Ramos (cell line): ENCODE data around the gene NUTM2A.
"Not testable (repeated sequence)": the region's sequence is repeated elsewhere in the genome, so short reads cannot be mapped to it uniquely, and the experiment has no call there.

Experiments used
- in situ Hi-C: fragments of 300-500 bp; cut with MboI; formaldehyde crosslinking; loops from one replicate; pipeline ENCODE4 v1.14.3; 2022; ENCODE audit warnings: low sequenced_read_pairs; ENCODE audit not compliant: unreplicated experiment

Gene NUTM2A

GRCh38 chr10:87225148-87225547, at the start of gene NUTM2A:
TSS of gene NUTM2A (plus strand) at chr10:87225448. CDS start at chr10:87225831, 383 bp downstream.
- in situ Hi-C loops: not testable (repeated sequence)

GRCh38 chr10:87177587-87177986, 47.7 kb upstream of the NUTM2A start:
- in situ Hi-C loops: not testable (repeated sequence)

- in situ Hi-C loops: not testable (repeated sequence)
Observed at GRCh38 chr10:87184421-87184820, 40.8 kb upstream of the NUTM2A start.

- in situ Hi-C loops: not testable (repeated sequence)
Observed at GRCh38 chr10:87186016-87186415, 39.2 kb upstream of the NUTM2A start.

DNA sequence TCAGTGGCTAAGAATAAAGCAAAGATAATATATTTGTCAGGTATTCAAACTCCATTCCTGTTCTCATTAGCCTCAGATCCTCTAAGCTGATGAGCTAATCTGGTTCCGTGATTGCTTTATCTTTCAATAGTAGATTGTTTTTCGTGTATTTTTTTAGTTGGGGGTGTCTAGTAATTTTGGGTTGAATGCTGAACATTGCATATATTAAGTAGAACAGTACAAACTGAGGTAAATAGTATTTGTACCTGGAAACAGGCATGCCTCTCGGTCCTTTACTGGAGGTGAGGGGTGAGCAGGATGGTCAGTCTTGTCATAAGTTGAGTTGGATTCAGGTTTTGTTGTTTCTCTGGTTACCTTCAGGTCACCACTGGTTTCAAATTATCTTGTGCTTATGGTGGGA, 37.7 kb upstream of the NUTM2A start:
- in situ Hi-C loops: not testable (repeated sequence)

- in situ Hi-C loops: not testable (repeated sequence)
Observed at GRCh38 chr10:87191841-87192240, 33.4 kb upstream of the NUTM2A start.

DNA sequence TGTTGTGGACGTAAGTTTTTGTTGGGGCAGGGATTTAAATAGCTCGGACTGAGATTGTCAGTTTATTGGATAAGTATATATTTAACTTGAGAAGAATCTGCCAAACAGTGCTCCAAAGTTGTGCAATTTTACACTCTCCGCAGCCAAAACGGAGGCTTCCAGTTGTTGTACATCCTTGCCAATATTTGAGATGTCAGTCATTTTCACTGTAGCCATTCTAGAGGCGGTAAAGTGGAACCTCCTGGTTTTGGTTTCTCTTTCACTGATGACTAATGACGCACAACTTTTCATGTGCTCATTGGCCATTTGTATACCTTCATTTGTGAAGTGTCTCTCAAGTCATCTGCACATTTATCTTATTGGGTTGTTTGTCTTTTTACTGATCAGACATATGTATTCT, 24.3 kb upstream of the NUTM2A start:
- in situ Hi-C loops: not testable (repeated sequence)

- in situ Hi-C loops: not testable (repeated sequence)
Observed at GRCh38 chr10:87204801-87205200, 20.4 kb upstream of the NUTM2A start.

DNA sequence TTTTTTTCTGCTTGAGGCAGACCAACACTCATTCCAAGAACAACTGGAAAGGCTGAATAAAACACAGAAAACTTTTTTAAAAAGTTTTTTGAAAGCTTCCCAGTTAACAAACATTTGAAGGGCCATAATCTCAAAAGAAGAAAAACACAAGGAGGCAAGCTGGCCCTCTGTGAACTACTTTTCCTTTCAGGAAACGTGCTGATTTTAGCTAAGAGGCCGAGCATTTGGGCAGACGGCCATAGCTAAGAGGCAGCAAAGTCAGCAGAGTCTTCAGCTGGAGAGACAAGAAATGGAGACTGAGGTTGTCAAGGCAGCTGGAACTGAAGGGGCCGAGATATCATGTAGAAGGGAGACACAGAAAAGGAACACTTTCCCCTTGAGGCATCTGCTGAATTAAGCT, 18.3 kb upstream of the NUTM2A start:
- in situ Hi-C loops: not testable (repeated sequence)

- in situ Hi-C loops: not testable (repeated sequence)
Observed at GRCh38 chr10:87210309-87210708, 14.9 kb upstream of the NUTM2A start.

DNA sequence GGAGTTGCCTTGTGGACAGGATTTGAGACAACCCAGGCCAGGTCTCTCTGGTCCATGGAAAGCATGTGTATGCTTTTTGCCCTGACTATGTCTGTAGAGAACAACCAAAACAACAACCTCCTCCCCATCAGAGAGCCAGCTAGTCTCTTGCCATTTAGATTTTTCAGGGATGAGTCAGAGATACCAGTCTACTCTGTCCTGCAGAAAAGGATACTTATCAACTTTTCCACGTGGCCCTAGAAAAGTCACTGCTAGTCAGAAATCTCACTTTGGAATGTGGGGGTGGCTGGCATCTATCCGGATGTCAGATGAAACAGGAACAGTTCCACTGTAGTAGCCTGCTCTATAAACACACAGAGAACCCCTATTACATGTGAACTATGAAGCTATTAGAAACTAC, 13.4 kb upstream of the NUTM2A start:
- in situ Hi-C loops: not testable (repeated sequence)

DNA sequence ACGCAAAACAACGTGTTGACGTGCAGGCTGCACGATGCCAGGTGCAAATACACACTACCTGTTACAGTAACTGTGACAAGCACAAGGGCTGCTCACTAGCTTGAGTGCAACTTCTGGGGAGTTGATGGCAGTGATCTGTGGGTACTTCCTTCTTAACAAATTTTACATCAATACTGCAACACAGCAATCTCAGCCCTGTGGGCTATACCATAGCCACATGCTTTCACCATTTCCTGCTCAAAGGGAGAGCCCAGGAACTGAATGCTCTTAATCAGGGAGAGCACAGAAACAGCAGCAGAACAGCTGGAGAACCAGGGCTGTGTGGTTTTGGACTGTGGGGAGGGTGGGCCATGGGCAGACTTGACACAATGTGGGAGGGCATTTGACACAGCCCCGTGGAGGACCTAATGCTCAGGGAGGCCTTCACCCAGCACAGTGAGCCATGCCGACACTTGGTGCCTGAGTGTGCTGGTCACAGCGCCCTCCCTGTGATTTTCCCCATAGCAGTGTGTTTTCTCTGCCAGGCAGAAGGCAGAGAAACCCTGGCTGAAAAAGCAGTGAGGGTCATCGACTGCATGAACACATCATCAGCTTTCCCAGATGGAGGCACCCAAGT, 12.0 kb upstream of the NUTM2A start:
- in situ Hi-C loops: not testable (repeated sequence)

GRCh38 chr10:87213806-87214205, 11.4 kb upstream of the NUTM2A start:
- in situ Hi-C loops: not testable (repeated sequence)

- in situ Hi-C loops: not testable (repeated sequence)
Observed at GRCh38 chr10:87216120-87216519, 9.1 kb upstream of the NUTM2A start.

GRCh38 chr10:87219370-87219769, 5.9 kb upstream of the NUTM2A start:
- in situ Hi-C loops: not testable (repeated sequence)

DNA sequence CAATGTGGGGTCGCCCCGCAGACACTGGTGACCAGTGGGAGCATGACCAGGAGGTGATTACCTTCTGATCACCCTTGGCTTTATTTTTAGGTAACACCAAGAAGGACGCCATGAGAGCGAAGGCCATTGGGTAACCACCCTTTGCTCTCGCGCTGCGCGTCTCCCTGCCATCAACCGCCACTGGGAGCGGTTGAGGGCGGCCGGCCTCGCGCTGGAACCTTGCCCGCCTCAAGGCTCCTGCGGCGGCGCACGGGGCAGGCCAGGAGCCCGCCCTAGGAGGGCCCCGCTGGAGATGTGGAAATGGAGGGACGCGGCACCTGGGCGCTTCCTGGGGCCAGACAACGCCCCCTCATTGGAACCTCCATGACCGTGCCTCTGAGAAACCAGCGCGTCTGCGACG, 2.5 kb upstream of the NUTM2A start:
- in situ Hi-C loops: not testable (repeated sequence)

GRCh38 chr10:87228247-87228646, 3.0 kb downstream of the NUTM2A start:
- in situ Hi-C loops: not testable (repeated sequence)

DNA sequence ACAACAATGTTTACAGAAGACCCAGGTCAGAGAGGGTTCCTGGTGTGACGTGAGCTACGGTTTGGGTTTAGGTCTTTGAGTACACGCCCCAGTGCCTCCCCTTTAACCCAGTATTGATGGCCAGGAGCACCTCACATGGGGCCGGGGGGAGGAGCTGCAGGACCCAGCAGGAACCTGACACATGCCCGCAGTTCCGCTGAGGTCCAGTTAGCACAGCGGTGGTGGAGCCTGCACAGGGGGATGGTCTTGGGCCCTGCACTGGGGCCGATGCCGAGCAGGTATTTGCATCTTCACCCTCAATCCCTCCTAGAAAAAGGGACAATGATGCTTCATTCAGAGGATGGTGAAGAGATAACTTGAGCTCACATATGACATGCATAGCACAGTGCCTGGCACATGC, 4.0 kb downstream of the NUTM2A start:
- in situ Hi-C loops: not testable (repeated sequence)

DNA sequence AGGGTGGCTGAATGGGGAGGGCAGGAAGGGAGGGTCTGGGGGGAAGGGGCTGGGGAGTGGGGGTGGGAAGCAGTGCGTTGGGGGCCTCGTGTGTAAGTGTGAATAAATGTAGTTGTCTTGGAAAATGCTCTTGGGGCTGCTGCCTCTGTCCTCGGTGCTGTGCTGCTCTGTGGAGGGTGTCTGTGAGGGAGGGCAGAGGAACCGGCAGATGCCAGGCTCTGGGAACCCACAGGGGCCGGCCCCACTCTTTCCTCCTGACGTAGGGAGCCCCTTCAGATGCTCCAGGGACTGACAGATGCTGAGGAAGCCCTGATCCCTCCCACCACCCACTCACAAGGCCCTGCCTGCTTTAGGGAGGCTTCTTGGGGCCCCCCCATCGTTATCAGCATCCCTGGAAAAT, 9.6 kb downstream of the NUTM2A start:
- in situ Hi-C loops: not testable (repeated sequence)

DNA sequence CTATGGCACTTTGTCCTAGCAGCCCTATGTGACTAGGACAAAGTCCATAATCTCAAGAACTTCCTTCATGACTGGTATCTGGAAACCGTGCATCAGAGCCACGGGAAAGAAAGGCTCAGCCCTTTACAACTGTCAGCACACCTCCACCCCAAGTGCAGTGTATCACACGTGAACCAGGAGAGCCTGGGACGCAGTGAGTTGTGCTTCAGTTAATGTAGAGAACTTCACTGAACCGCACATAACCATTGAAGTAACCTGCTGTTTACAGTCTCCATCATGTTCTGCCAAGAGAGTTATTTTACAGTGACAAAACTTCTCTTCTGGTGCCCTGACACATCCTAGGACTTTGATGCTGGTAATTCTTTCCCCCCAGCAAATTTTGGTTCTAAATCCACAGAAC, 12.0 kb downstream of the NUTM2A start:
- in situ Hi-C loops: not testable (repeated sequence)

GRCh38 chr10:87239346-87239808, 14.1 kb downstream of the NUTM2A start:
- in situ Hi-C loops: not testable (repeated sequence)

DNA sequence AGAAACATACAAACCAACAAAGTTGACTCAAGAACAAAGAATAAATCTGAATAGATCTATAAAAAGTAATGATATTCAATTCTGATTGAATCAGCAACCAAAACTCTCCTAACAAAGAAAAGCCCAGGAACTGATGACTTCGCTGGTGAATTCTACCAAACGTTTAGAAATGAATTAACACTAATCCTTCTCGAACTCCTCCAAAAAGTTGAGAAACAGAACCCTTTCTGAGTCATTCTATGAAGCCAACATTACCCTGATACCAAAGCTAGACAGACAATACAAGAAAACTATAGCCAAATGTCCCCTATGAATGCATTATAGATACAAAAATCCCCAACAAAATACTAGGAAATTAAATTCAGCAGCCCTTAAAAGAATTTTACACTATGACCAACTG, 16.9 kb downstream of the NUTM2A start:
- in situ Hi-C loops: not testable (repeated sequence)
